ENCODE measurements around the gene NHSL1. TPM values are rescaled to one million over a fixed set of nuclear protein-coding genes. Genes with fewer than 3 reads are reported as not detected.
A peak's percentile ranks its signal among the peaks of the same experiment; 100 is the strongest.

Gene NHSL1
- total and polyA plus RNA-seq, 4 donors = 6.6 to 33.0 (median 20.7) TPM

GRCh38 chr6:138537106-138537505, 37.8 kb upstream of the NHSL1 start:
- H3K4me3 ChIP-seq (ENCODE audit: low read depth in 1 of 3, low read length in 3 of 3) = no peak overlapping the region
- H3K9me3 ChIP-seq (ENCODE audit: control insufficient read depth in 4 of 4, low read length in 3 of 4) = no peaks in the 10 kb centered on the region
- H3K27me3 ChIP-seq (ENCODE audit: control insufficient read depth in 4 of 4, insufficient read depth in 4 of 4, low read length in 3 of 4) = no peaks in the 10 kb centered on the region
- H3K27ac ChIP-seq (ENCODE audit: low read depth in 1 of 2, low read length in 2 of 2) = peak overlapping the region; percentile 0 to 9
- WGBS = 46% methylated on average over 4 of the region's 4 CpGs
- TF ChIP-seq JUND (IDR thresholded peaks at IDR 0.05) = no peak
- no peak for TF ChIP-seq HNF4A (conservative IDR thresholded peaks at IDR 0.05)
- no peak for TF ChIP-seq REST (IDR thresholded peaks at IDR 0.05)
- no peak for TF ChIP-seq HNF4G (IDR thresholded peaks at IDR 0.05)
- no peak for TF ChIP-seq ATF3 (IDR thresholded peaks at IDR 0.05)
- no peak for TF ChIP-seq SP1 (IDR thresholded peaks at IDR 0.05)
- TF ChIP-seq TAF1 (conservative IDR thresholded peaks at IDR 0.05) = no peak
- no peak for TF ChIP-seq GABPA (IDR thresholded peaks at IDR 0.05 in 1 of 2, conservative IDR thresholded peaks at IDR 0.05 in 1 of 2)
- no peaks in the 10 kb centered on the region for H3K36me3 ChIP-seq (ENCODE audit: control insufficient read depth in 4 of 4, insufficient read depth in 3 of 4, low read depth in 1 of 4, low read length in 3 of 4)
- no peak for DNase-seq (ENCODE audit: low spot score)
- H3K4me1 ChIP-seq (ENCODE audit: control insufficient read depth in 4 of 4, insufficient read depth in 4 of 4, low read length in 3 of 4) = peaks cover 7 to 38% (median 25%) of the 10 kb centered on the region in 4 donors
- no peak overlapping the region for H3K9ac ChIP-seq (ENCODE audit: low read depth in 1 of 2, low read length in 2 of 2)

GRCh38 chr6:138535728-138536455, 36.6 kb upstream of the NHSL1 start:
- no peak overlapping the region for H3K27ac ChIP-seq (ENCODE audit: low read depth in 1 of 2, low read length in 2 of 2)
- H3K27me3 ChIP-seq (ENCODE audit: control insufficient read depth in 4 of 4, insufficient read depth in 4 of 4, low read length in 3 of 4) = no peaks in the 10 kb centered on the region
- TF ChIP-seq FOXA2 (IDR thresholded peaks at IDR 0.05) (no peak), TAF1 (conservative IDR thresholded peaks at IDR 0.05) (no peak), MAX (IDR thresholded peaks at IDR 0.05) (no peak), SP1 (IDR thresholded peaks at IDR 0.05) (no peak), RAD21 (IDR thresholded peaks at IDR 0.05) (no peak), CTCF (IDR thresholded peaks at IDR 0.05; ENCODE audit: low read depth, low read length, missing input control) (no peak), ATF3 (IDR thresholded peaks at IDR 0.05) (no peak), JUND (IDR thresholded peaks at IDR 0.05) (no peak), ZBTB33 (IDR thresholded peaks at IDR 0.05) (no peak), FOXA1 (IDR thresholded peaks at IDR 0.05) (no peak), HNF4G (IDR thresholded peaks at IDR 0.05) (no peak)
- H3K36me3 ChIP-seq (ENCODE audit: control insufficient read depth in 4 of 4, insufficient read depth in 3 of 4, low read depth in 1 of 4, low read length in 3 of 4) = no peaks in the 10 kb centered on the region
- no peaks in the 10 kb centered on the region for H3K9me3 ChIP-seq (ENCODE audit: control insufficient read depth in 4 of 4, low read length in 3 of 4)
- WGBS = 85% methylated on average over 6 of the region's 6 CpGs
- H3K4me3 ChIP-seq (ENCODE audit: low read depth in 1 of 3, low read length in 3 of 3) = no peak overlapping the region
- no peak for DNase-seq (ENCODE audit: low spot score)
- H3K4me1 ChIP-seq (ENCODE audit: control insufficient read depth in 4 of 4, insufficient read depth in 4 of 4, low read length in 3 of 4) = peaks cover 6 to 26% (median 21%) of the 10 kb centered on the region in 4 donors
- H3K9ac ChIP-seq (ENCODE audit: low read depth in 1 of 2, low read length in 2 of 2) = no peak overlapping the region

All from liver (tissue), 9 donors.